CD14-positive monocyte (primary cell): ENCODE measurements around the gene METTL15. TPM values are rescaled to one million over a fixed set of nuclear protein-coding genes. Genes with fewer than 3 reads are reported as not detected.

ENCODE experiments used
- DNase-seq, 3 donors: peaks; one replicate each; pipeline ENCODE4 v3.0.0-alpha.2; 2011 to 2022
- H2AFZ ChIP-seq: 2 replicates; pipeline ENCODE4 v1.6.0; 2012; ENCODE audit warnings: mild to moderate bottlenecking, low read depth, low read length, inconsistent platforms; ENCODE audit not compliant: insufficient read depth, poor library complexity, severe bottlenecking
- H3K27ac ChIP-seq, 2 donors: 1 replicate in 1 of 2; 2 replicates in 1 of 2; pipeline ENCODE4 v1.5.1; 2012 to 2013; ENCODE audit warnings: low read length in 2 of 2, control low read depth in 1 of 2, inconsistent platforms in 1 of 2, low read depth in 1 of 2, mild to moderate bottlenecking in 1 of 2
- H3K27me3 ChIP-seq, 2 donors: one replicate each; pipeline versions ENCODE4 v1.6.0 to v1.6.1; 2011 to 2013; ENCODE audit warnings: low read length in 2 of 2; ENCODE audit not compliant: control insufficient read depth in 2 of 2, insufficient read depth in 2 of 2
- H3K36me3 ChIP-seq, 2 donors: replicated peaks in 1 of 2; 1 replicate in 1 of 2; 2 replicates in 1 of 2; pipeline versions ENCODE4 v1.5.1 to v1.6.1; 2012 to 2013; ENCODE audit warnings: low read length in 2 of 2, control low read depth in 1 of 2, inconsistent platforms in 1 of 2, mild to moderate bottlenecking in 1 of 2; ENCODE audit not compliant: insufficient read depth in 2 of 2, control insufficient read depth in 1 of 2
- H3K4me1 ChIP-seq, 2 donors: 1 replicate in 1 of 2; 2 replicates in 1 of 2; pipeline versions ENCODE4 v1.5.1 to v1.6.1; 2012 to 2013; ENCODE audit warnings: low read length in 2 of 2, control low read depth in 1 of 2, inconsistent platforms in 1 of 2, mild to moderate bottlenecking in 1 of 2, moderate library complexity in 1 of 2; ENCODE audit not compliant: insufficient read depth in 2 of 2, control insufficient read depth in 1 of 2
- H3K4me2 ChIP-seq: replicated peaks from 2 replicates; pipeline ENCODE3; 2012; ENCODE audit warnings: low read length, moderate library complexity, mild to moderate bottlenecking; ENCODE audit not compliant: poor library complexity, severe bottlenecking; ENCODE audit errors: extremely low read depth
- H3K4me3 ChIP-seq, 3 experiments: fragments of 200-600 bp in 1 of 3; sonication (generic) in 1 of 3; replicated peaks in 1 of 3; 1 replicate in 2 of 3; 2 replicates in 1 of 3; pipeline ENCODE4 v1.5.1; 2011 to 2013; ENCODE audit warnings: low read length in 3 of 3, mild to moderate bottlenecking in 3 of 3, control low read depth in 2 of 3, low read depth in 2 of 3, inconsistent platforms in 1 of 3, moderate library complexity in 1 of 3
- H3K79me2 ChIP-seq: 2 replicates; pipeline ENCODE4 v1.6.0; 2012; ENCODE audit warnings: mild to moderate bottlenecking, control low read depth, inconsistent platforms, low read length, moderate library complexity; ENCODE audit not compliant: insufficient read depth
- H3K9ac ChIP-seq: 2 replicates; pipeline ENCODE4 v1.6.0; 2017; ENCODE audit warnings: low read length, mild to moderate bottlenecking; ENCODE audit not compliant: insufficient read depth, poor library complexity, severe bottlenecking
- H3K9me3 ChIP-seq, 2 donors: replicated peaks in 1 of 2; 1 replicate in 1 of 2; 2 replicates in 1 of 2; pipeline versions ENCODE4 v1.5.1 to v1.6.1; 2012 to 2013; ENCODE audit warnings: low read length in 2 of 2, control low read depth in 1 of 2; ENCODE audit not compliant: control insufficient read depth in 1 of 2, insufficient read depth in 1 of 2
- H4K20me1 ChIP-seq: 2 replicates; pipeline ENCODE4 v1.6.0; 2012; ENCODE audit warnings: mild to moderate bottlenecking, low read length, control low read depth, moderate library complexity; ENCODE audit not compliant: insufficient read depth
- H3K27ac Mint-ChIP-seq, 7 donors: one replicate each; pipeline ENCODE4 v1.8.0; 2020; ENCODE audit warnings: mild to moderate bottlenecking in 7 of 7, mixed read lengths in 7 of 7, moderate library complexity in 6 of 7, inconsistent platforms in 2 of 7
- H3K27me3 Mint-ChIP-seq, 3 donors: one replicate each; pipeline ENCODE4 v1.8.0; 2021 to 2022; ENCODE audit warnings: low read depth in 3 of 3, mild to moderate bottlenecking in 3 of 3, mixed read lengths in 3 of 3, moderate library complexity in 3 of 3, inconsistent platforms in 1 of 3
- H3K36me3 Mint-ChIP-seq, 2 donors: one replicate each; pipeline ENCODE4 v1.8.0; 2020; ENCODE audit warnings: mixed read lengths in 2 of 2, inconsistent platforms in 1 of 2, mild to moderate bottlenecking in 1 of 2
- H3K4me1 Mint-ChIP-seq: one replicate; pipeline ENCODE4 v1.8.0; 2020; ENCODE audit warnings: mild to moderate bottlenecking, mixed read lengths
- H3K4me3 Mint-ChIP-seq, 2 donors: one replicate each; pipeline ENCODE4 v1.8.0; 2020; ENCODE audit warnings: mild to moderate bottlenecking in 2 of 2, mixed read lengths in 2 of 2, moderate library complexity in 1 of 2
- H3K9me3 Mint-ChIP-seq, 7 donors: one replicate each; pipeline ENCODE4 v1.8.0; 2020 to 2022; ENCODE audit warnings: mixed read lengths in 7 of 7, mild to moderate bottlenecking in 6 of 7, moderate library complexity in 6 of 7, inconsistent platforms in 2 of 7
- CTCF ChIP-seq: fragments of 200-600 bp; IDR thresholded peaks from one replicate; pipeline ENCODE4 v1.8.0; 2022; ENCODE audit warnings: antibody characterized with exemption, mild to moderate bottlenecking
- WGBS: methylation state at CpG from one replicate; pipeline ENCODE4 v1.1.5; 2013; ENCODE audit warnings: missing lambda C conversion rate; ENCODE audit not compliant: insufficient coverage; 5-methylcytosine and 5-hydroxymethylcytosine counted together
- intact Hi-C, 2 donors: fragments of 100-400 bp; cut with micrococcal nuclease; formaldehyde crosslinking; loops; one replicate each; pipeline versions ENCODE4 v1.15.0 to v1.15.1; 2023
- polyA plus RNA-seq, 3 donors: library from polyadenylated mRNA; depleted of rRNA in 1 of 3; unstranded in 2 of 3; stranded (reverse) in 1 of 3; fragments of 300-500 nt in 2 of 3; fragments of >200 nt in 1 of 3; fragmentation: Illumina TruSeq in 2 of 3; gene quantifications; 1 replicate in 2 of 3; 2 replicates in 1 of 3; pipeline ENCODE4 v1.2.3, GENCODE V29; 2012 to 2021

Gene METTL15
- polyA plus RNA-seq, 3 donors = 2.3 to 2.9 (median 2.6) TPM

- H3K27ac ChIP-seq = no peak overlapping the region
Observed at GRCh38 chr11:28259177-28259843, 151.1 kb downstream of the METTL15 start.

GRCh38 chr11:28268925-28269324 lies 160.7 kb downstream of the METTL15 start:
- Histone ChIP-seq H4K20me1 (no peaks in the 10 kb centered on the region), H3K4me1 (no peaks in the 10 kb centered on the region), H3K4me2 (no peak overlapping the region), H3K27ac (no peak overlapping the region), H3K9ac (no peak overlapping the region), H3K36me3 (no peaks in the 10 kb centered on the region), H3K9me3 (no peaks in the 10 kb centered on the region), H3K4me3 (no peak overlapping the region), H3K79me2 (no peaks in the 10 kb centered on the region), H3K27me3 (no peaks in the 10 kb centered on the region), H2AFZ (no peak overlapping the region)
- Mint-ChIP-seq H3K9me3 (peaks cover 0 to 11% (median 5%) of the 10 kb centered on the region in 7 donors), H3K27ac (no peak overlapping the region), H3K36me3 (peaks cover 9 to 11% of the 10 kb centered on the region in 2 donors), H3K27me3 (no peaks in the 10 kb centered on the region), H3K4me3 (no peak overlapping the region), H3K4me1 (peaks cover 3% of the 10 kb centered on the region)
- no peak for TF ChIP-seq CTCF
- no CpG with 5 or more reads among the region's 3 CpGs for WGBS
- intact Hi-C loops = no loop called here
- DNase-seq = no peak

More at GRCh38 chr11:28259177-28259843, 151.1 kb downstream of the METTL15 start:
- intact Hi-C loops = no loop called here
- Histone ChIP-seq H3K4me1 (no peaks in the 10 kb centered on the region), H2AFZ (no peak overlapping the region), H4K20me1 (no peaks in the 10 kb centered on the region), H3K9ac (no peak overlapping the region), H3K36me3 (no peaks in the 10 kb centered on the region), H3K79me2 (no peaks in the 10 kb centered on the region), H3K27me3 (no peaks in the 10 kb centered on the region), H3K4me2 (no peak overlapping the region), H3K9me3 (peaks cover 4 to 8% of the 10 kb centered on the region in 2 donors), H3K4me3 (no peak overlapping the region)
- no peak for TF ChIP-seq CTCF
- Mint-ChIP-seq H3K9me3 (peaks cover 0 to 16% (median 8%) of the 10 kb centered on the region in 7 donors), H3K36me3 (no peaks in the 10 kb centered on the region), H3K4me1 (no peaks in the 10 kb centered on the region), H3K4me3 (no peak overlapping the region), H3K27ac (no peak overlapping the region), H3K27me3 (no peaks in the 10 kb centered on the region)
- WGBS = 86% methylated on average over 7 of the region's 8 CpGs
- no peak for DNase-seq
